ENCODE data around the gene MAML3. TPM values are rescaled to one million over a fixed set of nuclear protein-coding genes. Genes with fewer than 3 reads are reported as not detected.

MAML3 gene
- total and polyA plus RNA-seq, 2 of the 13 experiments (the other 11 are each of a cell fraction or from before 2014, with no cell fraction given): 0.05 to 0.13 TPM

- no peak for TF ChIP-seq ATAD3A (CRISPR knock-in tag; IDR thresholded peaks at IDR 0.05)
- peak; percentile 64; the same call in 1 of the 2 replicates for TF ChIP-seq ZNF704 (CRISPR knock-in tag; IDR thresholded peaks at IDR 0.05; ENCODE audit: borderline replicate concordance)
- TF ChIP-seq ZNF343 (CRISPR knock-in tag; IDR thresholded peaks at IDR 0.05): peak; percentile 79; the same call in 1 of the 2 replicates
- TF ChIP-seq ZNF407 (CRISPR knock-in tag; IDR thresholded peaks at IDR 0.05; ENCODE audit: not compliant biosample characterization): no peak
- TF ChIP-seq, protein P1, sequence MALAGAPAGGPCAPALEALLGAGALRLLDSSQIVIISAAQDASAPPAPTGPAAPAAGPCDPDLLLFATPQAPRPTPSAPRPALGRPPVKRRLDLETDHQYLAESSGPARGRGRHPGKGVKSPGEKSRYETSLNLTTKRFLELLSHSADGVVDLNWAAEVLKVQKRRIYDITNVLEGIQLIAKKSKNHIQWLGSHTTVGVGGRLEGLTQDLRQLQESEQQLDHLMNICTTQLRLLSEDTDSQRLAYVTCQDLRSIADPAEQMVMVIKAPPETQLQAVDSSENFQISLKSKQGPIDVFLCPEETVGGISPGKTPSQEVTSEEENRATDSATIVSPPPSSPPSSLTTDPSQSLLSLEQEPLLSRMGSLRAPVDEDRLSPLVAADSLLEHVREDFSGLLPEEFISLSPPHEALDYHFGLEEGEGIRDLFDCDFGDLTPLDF (CRISPR knock-in tag; IDR thresholded peaks at IDR 0.05): no peak
- TF ChIP-seq ZZZ3 (CRISPR knock-in tag; IDR thresholded peaks at IDR 0.05; ENCODE audit: borderline replicate concordance): no peak
- TF ChIP-seq THAP11 (CRISPR knock-in tag; IDR thresholded peaks at IDR 0.05): peak; percentile 68; the same call in 1 of the 2 replicates
- 0 out of 2 replicates have a peak, but pooled peaks have one; percentile 12 for TF ChIP-seq RFX5 (IDR thresholded peaks at IDR 0.05; ENCODE audit: low read depth, low read length)
- no peak for TF ChIP-seq ZNF672 (CRISPR knock-in tag; IDR thresholded peaks at IDR 0.05)
- no peak for TF ChIP-seq SP2 (CRISPR knock-in tag; IDR thresholded peaks at IDR 0.05)
- TF ChIP-seq ZNF264 (CRISPR knock-in tag; IDR thresholded peaks at IDR 0.05): peak; percentile 96
- TF ChIP-seq, protein P2, sequence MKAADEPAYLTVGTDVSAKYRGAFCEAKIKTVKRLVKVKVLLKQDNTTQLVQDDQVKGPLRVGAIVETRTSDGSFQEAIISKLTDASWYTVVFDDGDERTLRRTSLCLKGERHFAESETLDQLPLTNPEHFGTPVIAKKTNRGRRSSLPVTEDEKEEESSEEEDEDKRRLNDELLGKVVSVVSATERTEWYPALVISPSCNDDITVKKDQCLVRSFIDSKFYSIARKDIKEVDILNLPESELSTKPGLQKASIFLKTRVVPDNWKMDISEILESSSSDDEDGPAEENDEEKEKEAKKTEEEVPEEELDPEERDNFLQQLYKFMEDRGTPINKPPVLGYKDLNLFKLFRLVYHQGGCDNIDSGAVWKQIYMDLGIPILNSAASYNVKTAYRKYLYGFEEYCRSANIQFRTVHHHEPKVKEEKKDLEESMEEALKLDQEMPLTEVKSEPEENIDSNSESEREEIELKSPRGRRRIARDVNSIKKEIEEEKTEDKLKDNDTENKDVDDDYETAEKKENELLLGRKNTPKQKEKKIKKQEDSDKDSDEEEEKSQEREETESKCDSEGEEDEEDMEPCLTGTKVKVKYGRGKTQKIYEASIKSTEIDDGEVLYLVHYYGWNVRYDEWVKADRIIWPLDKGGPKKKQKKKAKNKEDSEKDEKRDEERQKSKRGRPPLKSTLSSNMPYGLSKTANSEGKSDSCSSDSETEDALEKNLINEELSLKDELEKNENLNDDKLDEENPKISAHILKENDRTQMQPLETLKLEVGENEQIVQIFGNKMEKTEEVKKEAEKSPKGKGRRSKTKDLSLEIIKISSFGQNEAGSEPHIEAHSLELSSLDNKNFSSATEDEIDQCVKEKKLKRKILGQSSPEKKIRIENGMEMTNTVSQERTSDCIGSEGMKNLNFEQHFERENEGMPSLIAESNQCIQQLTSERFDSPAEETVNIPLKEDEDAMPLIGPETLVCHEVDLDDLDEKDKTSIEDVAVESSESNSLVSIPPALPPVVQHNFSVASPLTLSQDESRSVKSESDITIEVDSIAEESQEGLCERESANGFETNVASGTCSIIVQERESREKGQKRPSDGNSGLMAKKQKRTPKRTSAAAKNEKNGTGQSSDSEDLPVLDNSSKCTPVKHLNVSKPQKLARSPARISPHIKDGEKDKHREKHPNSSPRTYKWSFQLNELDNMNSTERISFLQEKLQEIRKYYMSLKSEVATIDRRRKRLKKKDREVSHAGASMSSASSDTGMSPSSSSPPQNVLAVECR (CRISPR knock-in tag; IDR thresholded peaks at IDR 0.05; ENCODE audit: borderline replicate concordance): peak; percentile 75; the same call in 1 of the 2 replicates
These were observed 312.4 kb downstream of the MAML3 start (continued) for GRCh38 chr4:139841464-139842195.

All from HepG2 (cell line).